Measurements from ENCODE around the gene SRXN1. TPM values are rescaled to one million over a fixed set of nuclear protein-coding genes. Genes with fewer than 3 reads are reported as not detected.

The SRXN1 gene
- total and polyA plus RNA-seq, 2 experiments from 2014 or later: 21.4 to 21.6 TPM

GRCh38 chr20:605237-605636 lies 47.8 kb downstream of the SRXN1 start:
- Histone ChIP-seq H3K4me1 (ENCODE audit: low read depth) (no peaks in the 10 kb centered on the region), H3K27me3 (peaks cover 17% of the 10 kb centered on the region), H3K9me3 (ENCODE audit: low read depth) (no peaks in the 10 kb centered on the region), H3K36me3 (no peaks in the 10 kb centered on the region), H3K27ac (no peak overlapping the region), H3K4me3 (no peak overlapping the region)
- no peak for TF ChIP-seq CTCF (IDR thresholded peaks at IDR 0.05; ENCODE audit: low read depth, low read length)
- no peak for DNase-seq (ENCODE audit: low read depth in 1 of 2, low spot score in 1 of 2)

DNA sequence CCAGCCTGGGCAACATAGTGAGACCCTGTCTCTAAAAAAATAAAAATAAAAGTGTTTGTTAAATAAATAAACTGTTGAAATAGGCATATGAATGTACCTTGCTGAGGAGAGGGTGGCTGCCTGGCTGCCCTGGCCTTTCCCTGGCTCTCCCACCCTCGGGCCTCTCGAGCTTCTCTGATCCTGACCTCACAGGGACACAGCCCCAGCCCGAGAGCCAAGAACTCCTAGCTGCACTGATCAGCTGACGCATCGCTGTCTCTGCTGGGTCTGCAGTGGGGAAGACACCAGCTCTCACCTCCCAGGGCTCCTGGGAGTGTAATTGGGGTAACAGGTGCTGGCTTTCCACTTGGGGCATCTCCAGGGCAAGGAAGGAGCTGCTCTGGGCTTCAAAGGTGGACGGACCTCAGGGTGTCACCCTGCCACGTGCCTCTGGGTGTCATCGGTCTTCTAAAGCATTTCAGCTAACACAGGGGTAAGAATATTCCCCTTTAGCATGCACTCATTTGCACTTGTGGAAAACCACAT lies 49.8 kb downstream of the SRXN1 start:
- no peak for DNase-seq (ENCODE audit: low read depth in 1 of 2, low spot score in 1 of 2)
- Histone ChIP-seq H3K36me3 (no peaks in the 10 kb centered on the region), H3K4me1 (ENCODE audit: low read depth) (no peaks in the 10 kb centered on the region), H3K4me3 (no peak overlapping the region), H3K27me3 (no peaks in the 10 kb centered on the region), H3K9me3 (ENCODE audit: low read depth) (no peaks in the 10 kb centered on the region), H3K27ac (no peak overlapping the region)
- no peak for TF ChIP-seq CTCF (IDR thresholded peaks at IDR 0.05; ENCODE audit: low read depth, low read length)

- no peak for TF ChIP-seq CTCF (IDR thresholded peaks at IDR 0.05; ENCODE audit: low read depth, low read length)
- H3K36me3 ChIP-seq: no peaks in the 10 kb centered on the region
- DNase-seq (ENCODE audit: low read depth in 1 of 2, low spot score in 1 of 2): no peak
- no peaks in the 10 kb centered on the region for H3K4me1 ChIP-seq (ENCODE audit: low read depth)
- H3K27ac ChIP-seq: no peak overlapping the region
- no peak overlapping the region for H3K4me3 ChIP-seq
- H3K9me3 ChIP-seq (ENCODE audit: low read depth): no peaks in the 10 kb centered on the region
- H3K27me3 ChIP-seq: no peaks in the 10 kb centered on the region
Measured at GRCh38 chr20:602111-602970, 50.7 kb downstream of the SRXN1 start.

GRCh38 chr20:600736-601135 lies 52.3 kb downstream of the SRXN1 start:
- Histone ChIP-seq H3K27ac (no peak overlapping the region), H3K27me3 (no peaks in the 10 kb centered on the region), H3K4me1 (ENCODE audit: low read depth) (no peaks in the 10 kb centered on the region), H3K4me3 (no peak overlapping the region), H3K36me3 (no peaks in the 10 kb centered on the region), H3K9me3 (ENCODE audit: low read depth) (no peaks in the 10 kb centered on the region)
- no peak for TF ChIP-seq CTCF (IDR thresholded peaks at IDR 0.05; ENCODE audit: low read depth, low read length)
- DNase-seq (ENCODE audit: low read depth in 1 of 2, low spot score in 1 of 2): no peak

- TF ChIP-seq CTCF (IDR thresholded peaks at IDR 0.05; ENCODE audit: low read depth, low read length): no peak
- Histone ChIP-seq H3K27ac (no peak overlapping the region), H3K27me3 (no peaks in the 10 kb centered on the region), H3K4me1 (ENCODE audit: low read depth) (no peaks in the 10 kb centered on the region), H3K4me3 (no peak overlapping the region), H3K9me3 (ENCODE audit: low read depth) (no peaks in the 10 kb centered on the region), H3K36me3 (no peaks in the 10 kb centered on the region)
- no peak for DNase-seq (ENCODE audit: low read depth in 1 of 2, low spot score in 1 of 2)
Measured at GRCh38 chr20:600141-600540, 52.9 kb downstream of the SRXN1 start.
